Fibroblast of the conjunctiva (primary cell): ENCODE data around the gene ADAMTS16.
"Not testable (repeated sequence)": the region's sequence is repeated elsewhere in the genome, so short reads cannot be mapped to it uniquely, and the experiment has no call there.

Experiments
- DNase-seq: peaks from one replicate; pipeline ENCODE4 v3.0.0-alpha.2; 2010; ENCODE audit warnings: low read depth

Gene ADAMTS16

GRCh38 chr5:5139777-5140478, at the start of gene ADAMTS16:
Gene ADAMTS16 (plus strand): TSS chr5:5140330. CDS start chr5:5140468, 138 bp downstream.
- no peak for DNase-seq

- DNase-seq: no peak
Measured at GRCh38 chr5:5092149-5092548, 48.0 kb upstream of the ADAMTS16 start.

- DNase-seq: no peak
Measured at GRCh38 chr5:5100635-5101034, 39.5 kb upstream of the ADAMTS16 start.

- no peak for DNase-seq
Measured at GRCh38 chr5:5101676-5102075, 38.5 kb upstream of the ADAMTS16 start.

- DNase-seq: no peak
Measured at GRCh38 chr5:5103245-5103644, 36.9 kb upstream of the ADAMTS16 start.

- DNase-seq: no peak
Measured at GRCh38 chr5:5104550-5104949, 35.6 kb upstream of the ADAMTS16 start.

- no peak for DNase-seq
Measured at GRCh38 chr5:5105531-5105930, 34.6 kb upstream of the ADAMTS16 start.

- DNase-seq: no peak
Measured at GRCh38 chr5:5116956-5117355, 23.2 kb upstream of the ADAMTS16 start.

GRCh38 chr5:5122776-5123175, 17.4 kb upstream of the ADAMTS16 start:
- DNase-seq: no peak

GRCh38 chr5:5124231-5124630, 15.9 kb upstream of the ADAMTS16 start:
- no peak for DNase-seq

GRCh38 chr5:5126444-5126843, 13.7 kb upstream of the ADAMTS16 start:
- DNase-seq: peak; percentile 4

- DNase-seq: no peak
Measured at GRCh38 chr5:5128766-5129165, 11.4 kb upstream of the ADAMTS16 start.

- no peak for DNase-seq
Measured at GRCh38 chr5:5132234-5132633, 7.9 kb upstream of the ADAMTS16 start.

- DNase-seq: no peak
Measured at GRCh38 chr5:5132693-5133295, 7.3 kb upstream of the ADAMTS16 start.

- no peak for DNase-seq
Measured at GRCh38 chr5:5134107-5134506, 6.0 kb upstream of the ADAMTS16 start.

- no peak for DNase-seq
Measured at GRCh38 chr5:5135957-5136676, 4.0 kb upstream of the ADAMTS16 start.

GRCh38 chr5:5137851-5138250, 2.3 kb upstream of the ADAMTS16 start:
- DNase-seq: not testable (repeated sequence)

GRCh38 chr5:5139336-5139776, 774 bp upstream of the ADAMTS16 start:
- DNase-seq: no peak

- DNase-seq: no peak
Measured at GRCh38 chr5:5140479-5141338, 579 bp downstream of the ADAMTS16 start.

GRCh38 chr5:5141339-5141599, 1.1 kb downstream of the ADAMTS16 start:
- no peak for DNase-seq

- DNase-seq: peak; percentile 38
Measured at GRCh38 chr5:5141625-5142525, 1.7 kb downstream of the ADAMTS16 start.
